RWPE2 (cell line): ENCODE results near the gene MADD.
A peak's percentile ranks its signal among the peaks of the same experiment; 100 is the strongest.

Source experiments
- ATAC-seq: fragments of 200-7000 bp; cut with Tn5 transposase; 3 replicates; pipeline ENCODE4 v1.9.1; 2021; ENCODE audit warnings: low read depth
- DNase-seq: peaks from one replicate; pipeline ENCODE4 v3.0.0-alpha.2; 2020; ENCODE audit warnings: low spot score
- H3K27ac ChIP-seq: fragments of 450-650 bp; 2 replicates; pipeline ENCODE4 v1.5.1; 2017; ENCODE audit warnings: mild to moderate bottlenecking; ENCODE audit not compliant: poor library complexity, severe bottlenecking
- H3K27me3 ChIP-seq: fragments of 250-450 bp; sonication (Bioruptor Pico); 2 replicates; pipeline ENCODE4 v1.5.1; 2021; ENCODE audit warnings: mild to moderate bottlenecking, moderate library complexity; ENCODE audit not compliant: insufficient read depth, poor library complexity, severe bottlenecking
- H3K36me3 ChIP-seq: fragments of 250-450 bp; sonication (Bioruptor Pico); 2 replicates; pipeline ENCODE4 v1.5.1; 2020; ENCODE audit warnings: low read depth, mild to moderate bottlenecking, moderate library complexity
- H3K4me1 ChIP-seq: fragments of 250-450 bp; sonication (Bioruptor Pico); 2 replicates; pipeline ENCODE4 v1.5.1; 2021; ENCODE audit warnings: mild to moderate bottlenecking, moderate library complexity; ENCODE audit not compliant: insufficient read depth, poor library complexity, severe bottlenecking
- H3K4me3 ChIP-seq: fragments of 250-450 bp; sonication (Bioruptor Pico); 2 replicates; pipeline ENCODE4 v1.5.1; 2021; ENCODE audit warnings: mild to moderate bottlenecking, moderate library complexity; ENCODE audit not compliant: severe bottlenecking
- H3K9me3 ChIP-seq: fragments of 250-450 bp; sonication (Bioruptor Pico); 2 replicates; pipeline ENCODE4 v1.5.1; 2021; ENCODE audit warnings: mild to moderate bottlenecking, moderate library complexity; ENCODE audit not compliant: severe bottlenecking
- CTCF ChIP-seq: fragments of 450-650 bp; IDR thresholded peaks from one replicate; pipeline ENCODE4 v1.5.1; 2017; ENCODE audit warnings: mild to moderate bottlenecking, moderate library complexity; ENCODE audit not compliant: poor library complexity, severe bottlenecking

Gene MADD

GRCh38 chr11:47345890-47346563 lies 76.1 kb downstream of the MADD start:
- ATAC-seq = no peak
- Histone ChIP-seq H3K9me3 (no peaks in the 10 kb centered on the region), H3K4me1 (no peaks in the 10 kb centered on the region), H3K36me3 (no peaks in the 10 kb centered on the region), H3K27ac (no peak overlapping the region), H3K4me3 (no peak overlapping the region), H3K27me3 (no peaks in the 10 kb centered on the region)
- no peak for TF ChIP-seq CTCF
- DNase-seq = no peak

GRCh38 chr11:47347137-47347536 lies 77.2 kb downstream of the MADD start:
- no peak for TF ChIP-seq CTCF
- no peaks in the 10 kb centered on the region for H3K9me3 ChIP-seq
- H3K4me3 ChIP-seq = no peak overlapping the region
- ATAC-seq = no peak
- no peaks in the 10 kb centered on the region for H3K36me3 ChIP-seq
- no peak for DNase-seq
- H3K4me1 ChIP-seq = no peaks in the 10 kb centered on the region
- no peaks in the 10 kb centered on the region for H3K27me3 ChIP-seq
- H3K27ac ChIP-seq = no peak overlapping the region

- Histone ChIP-seq H3K4me1 (no peaks in the 10 kb centered on the region), H3K4me3 (no peak overlapping the region), H3K27me3 (no peaks in the 10 kb centered on the region), H3K9me3 (no peaks in the 10 kb centered on the region), H3K36me3 (no peaks in the 10 kb centered on the region), H3K27ac (no peak overlapping the region)
- TF ChIP-seq CTCF = no peak
- DNase-seq (no peak), ATAC-seq (no peak)
Observed at GRCh38 chr11:47348131-47348802, 78.3 kb downstream of the MADD start.

- no peaks in the 10 kb centered on the region for H3K36me3 ChIP-seq
- no peak for TF ChIP-seq CTCF
- no peaks in the 10 kb centered on the region for H3K4me1 ChIP-seq
- no peak for DNase-seq
- H3K27me3 ChIP-seq = no peaks in the 10 kb centered on the region
- H3K9me3 ChIP-seq = no peaks in the 10 kb centered on the region
- H3K4me3 ChIP-seq = no peak overlapping the region
- no peak overlapping the region for H3K27ac ChIP-seq
- ATAC-seq = 0 out of 3 replicates have a peak, but pooled peaks have one; percentile 26
Observed at GRCh38 chr11:47348859-47349258, 78.9 kb downstream of the MADD start.
